HG03097 (cell line): ENCODE results near the gene CSNK1D.

Experiments used
- ATAC-seq: cut with Tn5 transposase; IDR thresholded peaks from one replicate; pipeline ENCODE4 v1.9.1; 2021; ENCODE audit not compliant: unreplicated experiment, low FRiP score

CSNK1D gene

GRCh38 chr17:82273327-82274133 is at the start of gene CSNK1D:
Gene CSNK1D, minus strand, starts transcription at chr17:82273700. Its CDS starts 319 bp downstream, at chr17:82273381.
- ATAC-seq = peak; percentile 64

GRCh38 chr17:82322526-82323453 is 49.3 kb upstream of the CSNK1D start:
- ATAC-seq = no peak

- no peak for ATAC-seq
Observed at GRCh38 chr17:82321947-82322466, 48.5 kb upstream of the CSNK1D start.

- no peak for ATAC-seq
Observed at GRCh38 chr17:82320956-82321927, 47.7 kb upstream of the CSNK1D start.

- ATAC-seq = no peak
Observed at GRCh38 chr17:82320140-82320840, 46.8 kb upstream of the CSNK1D start.

DNA sequence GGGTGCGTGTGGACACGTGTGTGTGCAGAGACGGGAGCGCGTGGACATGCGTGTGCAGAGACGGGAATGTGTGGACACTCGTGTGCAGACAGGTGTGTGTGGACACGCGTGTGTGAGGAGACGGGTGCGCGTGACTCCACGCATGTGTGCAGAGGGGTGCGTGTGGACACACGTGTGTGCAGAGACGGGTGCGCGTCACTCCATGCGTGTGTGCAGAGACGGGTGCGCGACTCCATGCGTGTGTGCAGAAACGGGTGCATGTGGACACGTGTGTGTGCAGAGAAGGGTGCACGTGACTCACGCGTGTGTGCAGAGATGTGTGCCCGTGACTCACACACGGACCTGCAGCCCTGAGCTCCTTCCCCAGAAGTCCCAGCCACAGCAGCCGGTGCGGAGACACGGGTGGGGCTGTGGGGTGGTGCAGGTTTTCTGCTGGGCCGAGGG is 46.1 kb upstream of the CSNK1D start:
- ATAC-seq = no peak

DNA sequence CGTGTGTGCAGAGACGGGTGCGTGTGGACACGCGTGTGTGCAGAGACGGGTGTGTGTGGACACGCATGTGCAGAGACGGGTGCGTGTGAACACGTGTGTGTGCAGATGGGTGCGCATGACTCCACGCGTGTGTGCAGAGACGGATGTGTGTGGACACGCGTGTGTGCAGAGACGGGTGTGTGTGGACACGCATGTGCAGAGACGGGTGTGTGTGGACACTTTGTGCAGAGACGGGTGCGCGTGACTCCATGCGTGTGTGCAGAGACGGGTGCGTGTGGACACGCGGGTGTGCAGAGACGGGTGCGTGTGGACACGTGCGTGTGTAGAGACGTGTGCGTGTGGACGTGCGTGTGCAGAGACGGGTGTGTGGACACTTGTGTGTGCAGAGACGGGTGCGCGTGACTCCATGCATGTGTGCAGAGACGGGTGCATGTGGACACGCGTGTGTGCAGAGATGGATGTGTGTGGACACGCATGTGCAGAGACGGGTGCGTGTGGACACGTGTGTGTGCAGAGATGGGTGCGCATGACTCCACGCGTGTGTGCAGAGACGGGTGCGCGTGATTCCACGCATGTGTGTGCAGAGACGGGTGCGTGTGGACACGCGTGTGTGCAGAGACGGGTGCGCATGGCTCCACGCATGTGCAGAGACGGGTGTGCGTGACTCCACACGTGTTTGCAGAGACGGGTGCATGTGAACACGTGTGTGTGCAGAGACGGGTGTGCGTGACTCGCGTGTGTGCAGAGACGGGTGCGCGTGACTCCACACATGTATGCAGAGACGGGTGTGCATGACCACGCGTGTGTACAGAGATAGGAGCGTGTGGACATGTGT is 45.5 kb upstream of the CSNK1D start:
- no peak for ATAC-seq

DNA sequence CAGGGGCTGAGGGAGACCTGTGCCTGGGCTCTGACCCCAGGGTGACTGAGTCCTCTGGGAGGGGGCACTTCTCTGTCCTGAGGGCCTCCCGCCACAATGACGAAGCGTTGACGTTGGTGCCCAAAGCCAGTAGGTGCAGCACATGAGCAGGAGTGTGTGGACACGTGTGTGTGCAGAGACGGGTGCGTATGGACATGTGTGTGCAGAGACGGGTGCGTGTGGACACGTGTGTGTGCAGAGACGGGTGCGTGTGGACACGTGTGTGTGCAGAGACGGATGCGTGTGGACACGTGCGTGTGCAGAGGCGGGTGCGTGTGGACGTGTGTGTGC is 44.6 kb upstream of the CSNK1D start:
- ATAC-seq = no peak

- no peak for ATAC-seq
Observed at GRCh38 chr17:82317394-82318168, 44.1 kb upstream of the CSNK1D start, which contains the start of gene CD7. Gene CD7, minus strand, starts transcription at chr17:82317608. Its CDS starts 113 bp downstream, at chr17:82317495.

DNA sequence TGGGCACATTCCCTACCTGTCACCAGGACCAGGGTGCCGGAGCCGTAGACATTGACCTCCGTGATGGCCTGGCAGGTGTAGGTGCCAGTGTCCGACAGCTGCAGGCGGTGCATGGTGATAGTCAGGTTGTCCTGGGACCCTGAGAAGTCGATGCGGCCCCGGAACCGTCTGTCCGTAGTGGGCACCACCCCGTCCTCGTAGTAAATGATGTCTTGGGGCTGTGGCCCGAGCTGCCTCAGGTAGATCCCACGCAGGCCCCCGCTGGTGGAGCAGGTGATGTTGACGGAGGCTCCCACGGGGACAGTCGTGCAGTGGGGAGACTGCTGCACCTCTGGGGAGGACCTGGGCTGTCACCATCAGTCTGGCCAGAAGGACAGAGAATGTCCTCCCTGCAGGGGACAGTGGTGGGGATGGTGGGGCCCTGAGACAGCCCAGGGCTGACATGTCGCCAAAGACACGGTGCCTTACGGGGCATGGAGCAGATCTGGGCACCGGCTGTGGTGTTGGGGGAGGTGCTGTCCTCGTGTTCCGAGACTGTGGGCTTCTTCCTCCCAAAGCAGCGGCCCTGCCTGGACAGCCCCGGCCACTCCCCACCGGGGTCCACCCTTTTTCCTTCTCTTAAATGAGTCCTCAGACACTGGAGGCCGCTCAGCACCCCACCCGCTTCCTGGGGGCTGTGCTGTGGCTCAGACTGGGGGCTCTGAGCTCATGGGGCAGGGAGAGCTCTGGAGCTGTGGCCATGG is 43.3 kb upstream of the CSNK1D start:
- no peak for ATAC-seq

GRCh38 chr17:82315703-82316358 is 42.3 kb upstream of the CSNK1D start:
- ATAC-seq = no peak

DNA sequence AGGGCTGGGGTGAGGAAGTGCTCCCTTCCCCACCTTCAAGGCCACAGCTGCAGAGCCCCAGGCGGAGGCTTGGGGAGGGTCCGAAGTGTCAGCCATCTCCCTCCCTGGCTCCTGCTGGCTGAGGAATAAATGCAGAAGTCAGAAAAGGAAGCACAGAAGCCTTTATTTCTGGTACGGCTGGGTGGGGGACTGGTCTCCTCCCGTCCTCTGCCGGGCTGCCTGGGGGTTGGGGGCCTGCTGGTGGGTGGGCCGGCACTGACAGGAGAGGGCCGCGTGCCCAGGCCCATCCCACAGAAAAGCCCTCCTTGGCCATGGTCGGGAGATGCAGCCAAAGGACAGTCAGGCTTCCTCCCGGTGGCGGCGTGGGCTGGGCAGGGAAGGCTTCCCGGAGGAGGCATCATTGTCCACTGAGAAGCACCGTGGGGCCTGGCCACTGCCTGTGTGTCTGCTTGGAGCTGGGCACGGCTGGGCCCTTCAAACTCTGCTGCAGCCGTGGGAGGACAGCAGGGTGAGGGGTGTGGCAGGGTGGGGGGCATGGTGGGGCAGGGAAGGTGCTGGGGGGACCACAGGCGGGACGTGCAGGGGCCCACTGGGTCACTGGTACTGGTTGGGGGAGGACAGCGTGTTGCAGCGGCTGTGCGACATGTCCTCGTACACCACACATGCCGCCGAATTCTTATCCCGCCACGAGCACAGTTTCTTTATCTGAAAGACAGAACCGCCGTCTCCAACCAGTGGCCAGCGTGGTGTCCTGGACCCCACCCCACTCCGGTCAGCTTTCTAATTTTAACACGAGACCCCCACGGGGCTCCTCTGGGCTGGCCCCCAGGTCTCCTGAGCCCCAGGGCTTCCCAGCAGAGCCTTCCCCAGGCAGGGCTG is 41.5 kb upstream of the CSNK1D start:
- ATAC-seq = no peak

DNA sequence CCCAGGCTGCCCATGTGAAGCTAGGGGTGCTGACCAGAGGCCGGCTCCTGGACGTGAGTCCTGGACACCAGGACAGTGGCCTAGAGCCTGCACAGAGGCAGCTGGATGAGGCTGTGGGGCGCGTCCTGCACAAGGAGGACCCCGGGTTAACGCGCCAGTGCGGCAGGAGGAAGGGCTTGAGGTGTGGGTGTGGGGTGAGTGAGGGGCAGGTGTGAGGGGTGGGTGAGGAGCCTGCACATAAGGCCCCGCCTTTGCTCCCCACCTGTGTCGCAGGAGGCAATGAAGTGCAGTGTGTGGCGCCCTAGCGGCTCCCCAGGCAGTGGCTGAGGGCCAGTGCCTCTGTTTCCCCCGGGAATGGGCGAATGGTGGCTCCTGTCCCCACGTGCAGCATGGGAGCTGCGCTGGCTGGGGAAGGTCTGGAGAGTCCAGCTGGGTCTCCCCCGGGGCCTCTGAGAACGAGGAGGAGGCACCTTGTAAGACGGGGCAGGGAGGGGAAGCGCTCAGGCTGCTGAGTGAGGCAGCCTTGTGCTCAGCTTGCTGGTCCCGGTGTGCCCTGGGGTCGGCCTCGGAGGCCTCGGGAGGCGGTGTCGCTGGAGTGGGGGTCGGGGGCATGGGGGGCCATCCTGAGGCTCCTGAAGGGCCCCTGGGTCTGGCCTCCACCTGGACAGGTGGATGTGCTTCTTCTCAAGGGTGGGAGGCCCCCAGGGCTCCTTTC is 40.7 kb upstream of the CSNK1D start:
- ATAC-seq = no peak

DNA sequence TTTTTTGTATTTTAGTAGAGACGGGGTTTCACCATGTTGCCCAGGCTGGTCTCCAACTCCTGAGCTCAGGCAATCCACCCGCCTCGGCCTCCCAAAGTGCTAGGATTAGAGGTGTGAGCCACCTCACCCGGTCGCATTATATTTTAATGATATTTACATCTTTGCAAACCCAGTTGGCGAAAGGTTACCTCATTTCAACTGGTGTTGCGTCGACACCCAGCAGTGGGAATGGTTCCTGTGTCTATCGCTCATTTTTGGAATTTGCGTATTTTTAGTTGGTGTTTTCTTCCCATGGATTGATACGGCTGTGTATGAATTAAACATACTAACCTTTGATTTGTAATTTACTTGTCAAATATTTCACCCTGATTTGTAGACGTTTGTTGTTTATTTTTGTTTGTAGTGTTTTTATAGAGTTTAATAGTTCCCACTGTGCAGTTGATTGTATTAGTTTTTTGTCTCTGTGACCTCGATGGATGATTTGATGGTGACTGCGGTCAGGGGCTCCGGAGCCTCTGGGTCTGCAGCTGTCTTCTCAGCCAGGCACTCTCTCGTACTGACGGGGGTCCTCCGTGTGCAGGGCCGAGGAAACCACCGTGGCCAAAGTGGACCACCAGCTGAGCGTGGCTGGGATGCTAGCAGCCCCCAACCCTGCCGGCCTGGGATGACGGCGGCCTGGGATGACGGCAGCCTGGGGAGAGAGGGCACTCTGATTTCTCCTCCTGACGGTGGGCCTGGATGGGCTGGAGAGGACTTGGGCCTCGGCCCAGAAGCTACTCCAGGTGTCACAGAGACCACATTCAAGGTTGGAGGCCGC is 39.9 kb upstream of the CSNK1D start:
- ATAC-seq = no peak
